ENCODE measurements around the gene FBN1.
A peak's percentile ranks its signal among the peaks of the same experiment; 100 is the strongest.

FBN1 gene

DNA sequence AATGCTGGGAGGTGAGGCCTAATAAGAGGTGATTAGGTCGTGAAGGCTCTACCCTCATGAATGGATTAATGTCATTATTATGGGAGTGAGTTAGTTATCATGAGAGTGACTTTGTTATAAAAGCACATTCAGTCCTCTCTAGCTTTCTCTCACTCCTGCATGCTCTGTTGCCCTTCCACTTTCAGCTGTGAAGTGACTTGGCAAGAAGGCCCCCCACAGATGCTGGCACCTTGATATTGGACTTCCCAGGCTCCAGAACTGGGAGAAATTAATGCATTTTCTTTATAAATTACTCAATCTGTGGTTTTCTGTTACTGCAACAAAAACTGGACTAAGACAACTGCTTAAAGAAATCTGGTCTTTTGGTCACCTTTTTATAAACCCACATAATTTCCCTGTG lies 144.3 kb downstream of the FBN1 start:
- no peak for DNase-seq

DNA sequence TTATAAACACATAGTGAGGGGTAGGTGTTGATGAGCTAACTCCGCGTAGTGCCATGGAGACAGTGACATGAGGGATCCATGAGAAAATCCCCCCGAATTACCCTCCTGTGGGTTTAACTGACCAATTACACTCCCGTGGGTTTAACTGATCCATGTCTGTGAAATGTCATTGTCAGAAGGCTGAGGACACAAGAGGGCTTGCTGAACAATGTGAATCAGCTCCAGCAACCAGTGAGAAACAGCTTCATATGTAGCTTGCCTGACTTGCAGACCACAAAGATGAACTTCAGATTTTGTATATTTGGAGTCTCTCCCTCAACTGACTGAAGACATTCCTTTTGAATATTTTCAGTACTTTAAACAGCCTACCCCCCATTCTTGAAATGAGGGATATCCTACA lies 144.9 kb downstream of the FBN1 start:
- no peak for DNase-seq

DNA sequence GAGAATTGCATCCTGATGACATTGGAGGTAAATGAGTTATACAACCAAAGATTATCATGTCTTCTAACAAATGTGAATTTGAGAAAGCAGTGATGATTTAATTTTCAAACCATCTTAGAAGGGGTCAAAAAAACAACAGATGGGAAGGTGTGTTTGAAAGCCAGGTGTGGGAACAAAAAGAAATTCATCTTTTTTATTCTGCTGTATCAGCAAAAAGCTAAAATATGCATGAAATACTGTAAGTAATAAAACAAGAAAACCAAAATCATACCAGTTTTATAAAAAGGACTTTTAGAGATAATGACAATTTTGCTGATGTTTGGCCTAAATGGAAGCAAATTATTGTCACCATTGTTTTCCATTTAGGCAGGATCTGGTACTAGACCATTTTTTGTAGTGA lies 145.5 kb downstream of the FBN1 start:
- DNase-seq = no peak

DNA sequence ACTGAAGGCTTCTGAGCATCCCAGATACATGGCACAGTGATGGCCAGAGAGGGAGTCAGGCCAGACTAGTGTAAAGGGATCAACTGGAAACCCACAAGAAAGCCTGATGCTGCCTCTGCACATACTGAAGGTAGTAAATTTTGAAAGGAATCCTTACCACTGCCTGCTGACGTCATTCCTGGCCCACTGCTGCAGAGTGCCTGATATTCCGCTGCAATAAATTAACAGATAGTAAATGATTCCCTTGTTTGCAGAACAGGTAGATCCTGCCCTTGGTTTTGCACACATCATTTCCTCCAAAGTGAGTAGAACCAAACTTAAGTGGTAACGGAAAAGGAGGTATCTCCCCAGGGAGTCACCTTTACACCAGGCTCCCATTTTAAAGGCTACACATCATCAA lies 146.7 kb downstream of the FBN1 start:
- no peak for DNase-seq

DNA sequence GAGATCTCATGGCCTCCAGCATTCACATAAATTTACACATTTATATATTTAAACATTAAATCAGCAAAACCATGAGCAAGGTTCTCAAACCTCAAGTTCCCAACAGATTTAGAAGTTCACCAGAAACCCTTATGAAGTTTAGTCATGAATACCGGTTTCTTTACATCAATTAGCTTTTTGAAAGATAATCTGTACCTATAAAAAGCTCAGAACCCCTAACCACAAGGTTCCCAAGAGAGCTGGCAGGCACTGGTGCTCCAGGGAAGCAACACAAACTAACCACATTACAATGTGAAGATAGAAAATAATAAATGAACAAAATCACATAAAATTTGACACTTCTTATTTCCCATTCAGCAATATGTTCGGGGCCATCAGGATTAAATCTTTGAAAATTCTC lies 150.9 kb downstream of the FBN1 start:
- no peak for DNase-seq

DNA sequence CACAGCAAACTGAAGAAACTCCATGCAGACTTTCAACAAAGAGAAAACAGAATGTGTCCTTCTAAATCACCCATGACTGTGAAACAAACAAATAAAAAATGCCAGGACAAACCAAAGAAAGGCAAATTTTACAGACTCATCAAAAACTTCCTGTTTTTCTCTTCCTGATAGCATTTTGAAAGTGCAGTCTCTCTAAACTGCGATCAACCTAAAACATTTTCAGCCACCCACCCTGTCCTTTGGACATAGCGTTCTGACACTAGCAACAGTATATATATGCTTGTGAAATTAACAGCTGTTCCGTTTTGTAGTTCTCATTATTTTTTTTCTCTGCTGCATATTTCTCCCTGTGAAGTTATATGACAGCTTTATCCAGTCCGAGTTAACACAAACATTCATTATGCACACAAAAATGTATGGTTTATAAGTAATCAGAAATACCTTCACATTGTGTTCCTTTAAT lies 151.7 kb downstream of the FBN1 start:
- DNase-seq = peak; percentile 58

DNA sequence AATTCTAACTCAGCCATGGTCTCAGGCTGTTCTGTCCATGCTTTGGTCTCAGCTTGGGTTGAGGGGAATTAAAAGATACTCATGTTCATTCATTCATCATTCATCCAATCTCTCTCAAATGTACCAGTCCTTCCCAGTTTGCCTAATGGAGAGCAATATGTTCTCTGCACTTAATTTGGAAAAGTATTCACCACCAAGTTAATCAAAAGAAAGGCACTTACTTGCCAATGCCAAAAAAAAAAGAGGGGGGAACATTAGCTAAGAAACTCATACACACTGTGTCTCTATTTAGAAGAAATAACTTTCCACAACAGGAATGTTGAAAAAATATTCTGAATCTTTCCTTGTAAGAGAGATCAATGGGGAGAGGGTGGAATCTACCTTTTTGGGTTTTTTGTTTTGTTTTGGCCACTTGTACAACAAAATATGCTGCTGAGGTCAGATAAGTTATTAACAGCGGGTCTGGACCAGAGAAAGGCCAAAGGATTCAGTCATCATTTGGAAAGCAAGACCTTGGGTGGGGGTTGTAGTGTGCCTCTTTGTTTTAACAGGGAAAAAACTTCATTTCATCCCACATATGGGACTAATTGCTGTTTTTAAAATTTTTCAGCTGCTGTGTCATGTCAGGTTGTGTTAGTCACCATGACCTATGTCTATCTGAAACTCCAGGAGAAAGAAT lies 152.3 kb downstream of the FBN1 start:
- peak; percentile 96 for DNase-seq

DNA sequence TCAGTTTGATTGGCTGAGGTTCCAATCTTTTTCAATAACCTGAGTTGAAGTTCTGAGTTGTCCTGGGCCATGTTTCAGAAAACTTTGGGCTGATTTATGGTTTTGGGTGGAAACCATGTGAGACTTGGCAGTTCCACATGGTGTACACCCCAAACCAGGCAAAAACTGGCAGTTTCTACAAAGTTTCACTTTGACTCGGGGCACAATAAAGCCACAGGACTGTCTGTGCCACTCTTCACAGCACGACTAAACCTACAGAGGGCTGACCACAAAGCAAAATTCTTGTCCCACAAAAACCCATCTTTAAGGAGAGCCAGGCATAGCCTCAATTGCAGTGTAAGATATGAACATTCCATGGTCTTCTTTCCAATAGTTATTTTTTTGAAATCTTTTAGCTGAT lies 159.3 kb downstream of the FBN1 start:
- DNase-seq = no peak

DNA sequence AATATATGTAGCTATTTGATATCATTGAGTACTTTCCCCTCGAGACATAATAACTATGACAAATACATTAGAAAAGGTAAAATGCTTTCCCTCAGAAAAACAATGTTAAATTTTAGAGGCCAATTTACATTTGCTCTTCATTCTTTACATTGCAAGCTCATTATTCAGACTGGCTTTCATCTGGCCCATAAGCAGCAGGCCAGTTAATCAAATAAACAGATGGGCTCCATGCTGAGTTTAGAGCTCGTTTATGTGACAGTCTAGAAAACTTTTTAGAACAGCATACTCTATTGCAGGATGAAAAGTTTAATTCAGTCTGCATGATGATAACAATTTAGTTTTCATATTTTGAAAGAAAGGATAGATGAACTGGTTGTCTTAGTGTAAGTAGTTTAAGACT lies 163.7 kb downstream of the FBN1 start:
- DNase-seq = peak; percentile 49

DNA sequence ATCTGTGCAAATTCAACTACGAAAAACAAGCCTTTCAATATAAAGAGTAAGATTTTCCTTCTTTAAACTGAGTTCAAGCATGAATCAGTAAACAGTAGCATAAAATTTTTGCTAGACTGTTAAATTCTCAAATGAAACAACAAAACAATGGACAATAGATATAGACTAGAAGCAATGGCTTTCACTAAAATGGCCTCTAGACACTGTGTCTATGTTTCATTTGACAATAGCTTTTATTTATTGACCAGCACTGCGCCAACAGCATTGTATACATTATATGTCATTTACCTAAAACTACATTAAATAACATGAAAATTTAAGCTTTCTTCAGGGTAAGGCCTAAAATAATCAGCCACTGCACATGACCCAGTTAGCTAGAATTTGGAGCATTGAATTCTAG lies 165.8 kb downstream of the FBN1 start:
- no peak for DNase-seq

DNA sequence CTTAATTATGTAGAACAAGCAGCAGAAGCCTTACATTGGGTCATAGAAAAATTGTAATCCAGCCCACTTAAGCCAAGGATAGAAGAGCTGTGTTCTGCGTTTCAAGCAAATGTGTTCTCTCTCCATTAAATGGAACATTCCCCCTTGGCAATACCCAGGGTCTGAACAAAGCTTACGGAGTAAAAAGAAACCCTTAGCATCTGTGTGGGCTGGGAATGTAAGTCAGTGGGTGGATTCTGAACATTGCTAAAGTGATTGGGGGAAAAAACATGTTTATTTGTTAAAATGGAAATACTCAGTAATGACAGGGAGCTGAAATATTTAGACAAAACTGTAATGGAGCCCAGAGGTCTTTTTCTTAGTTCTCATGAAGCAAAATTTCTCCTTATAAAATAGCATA lies 166.9 kb downstream of the FBN1 start:
- DNase-seq = no peak

DNA sequence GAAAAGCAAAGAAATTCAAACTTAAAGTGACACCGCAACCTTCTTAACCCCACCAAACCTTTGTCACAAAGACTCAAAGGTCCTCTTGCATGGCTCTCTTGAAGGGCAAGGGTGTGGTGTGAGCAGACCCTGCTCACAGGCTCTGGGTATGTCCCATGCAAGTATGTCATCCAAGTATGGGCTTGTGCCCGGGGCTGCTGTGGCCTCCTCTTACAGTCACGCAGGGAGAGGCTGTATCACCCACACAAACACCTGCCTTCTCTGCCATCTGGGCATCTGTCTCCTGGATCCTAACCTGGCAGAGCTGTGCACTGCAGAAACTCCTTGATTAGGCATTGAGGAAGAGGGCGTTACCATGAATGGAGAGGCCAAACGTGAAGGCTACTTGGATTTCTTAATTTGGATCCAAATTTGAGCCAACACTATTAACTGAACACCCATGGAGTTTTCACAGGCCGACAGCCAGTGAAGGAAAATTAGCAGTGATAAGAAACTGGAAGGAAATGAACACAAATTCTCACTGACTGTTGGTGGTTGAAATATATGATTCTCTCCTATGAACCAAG lies 167.6 kb downstream of the FBN1 start:
- no peak for DNase-seq

DNA sequence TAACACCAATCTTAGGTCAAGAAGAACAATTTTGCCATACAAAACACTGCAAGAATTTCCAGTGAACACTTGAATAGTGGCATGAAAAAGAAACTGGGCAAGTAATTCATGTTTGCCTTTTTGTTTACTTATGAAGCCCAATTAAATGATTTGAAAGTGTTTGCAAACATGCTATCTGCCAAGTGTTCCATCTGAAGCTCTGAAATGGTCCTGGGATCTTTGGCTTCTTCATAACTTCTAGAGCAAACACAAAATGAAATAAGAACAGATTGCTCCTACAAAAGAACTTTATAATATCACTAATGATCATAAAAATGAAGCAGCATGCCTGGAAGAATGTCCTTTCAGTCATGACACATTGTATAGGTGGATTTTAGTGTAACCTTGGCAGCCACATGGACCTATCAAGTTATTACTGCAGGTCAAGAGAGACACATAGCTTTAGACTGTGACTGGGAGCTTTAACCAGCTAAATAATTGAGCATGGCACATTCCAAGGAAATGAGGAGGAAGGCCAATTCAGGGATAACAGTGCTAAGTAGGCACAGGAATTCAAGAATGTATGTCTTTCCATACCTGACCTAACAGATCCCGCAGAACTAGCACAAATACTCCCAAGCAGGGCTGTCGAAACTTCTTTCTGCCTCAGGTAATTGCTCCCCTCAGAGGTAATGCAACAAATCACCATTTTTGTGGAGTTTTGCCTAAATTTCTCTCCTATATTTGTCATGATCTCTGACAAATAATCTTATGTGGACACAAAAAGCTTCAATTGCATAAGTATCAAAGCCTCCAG lies 169.7 kb downstream of the FBN1 start:
- no peak for DNase-seq

DNA sequence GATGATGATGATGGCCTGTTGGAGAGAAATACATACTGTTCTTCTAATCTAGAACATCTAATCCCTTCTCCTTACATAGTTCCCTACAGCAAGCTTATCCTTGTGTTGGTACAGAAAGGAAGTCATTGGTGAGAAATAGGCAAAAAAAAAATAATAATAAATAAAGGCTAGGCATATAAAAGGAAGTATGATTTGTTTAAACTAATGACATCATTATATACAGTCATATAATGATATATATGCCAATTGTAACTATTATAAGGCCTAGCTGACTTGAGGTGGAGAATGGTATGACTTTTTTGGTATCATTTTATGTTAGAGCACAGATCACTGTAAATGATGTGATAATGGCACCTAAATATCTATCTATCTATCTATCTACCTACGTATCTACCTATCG lies 171.8 kb downstream of the FBN1 start:
- no peak for DNase-seq

DNA sequence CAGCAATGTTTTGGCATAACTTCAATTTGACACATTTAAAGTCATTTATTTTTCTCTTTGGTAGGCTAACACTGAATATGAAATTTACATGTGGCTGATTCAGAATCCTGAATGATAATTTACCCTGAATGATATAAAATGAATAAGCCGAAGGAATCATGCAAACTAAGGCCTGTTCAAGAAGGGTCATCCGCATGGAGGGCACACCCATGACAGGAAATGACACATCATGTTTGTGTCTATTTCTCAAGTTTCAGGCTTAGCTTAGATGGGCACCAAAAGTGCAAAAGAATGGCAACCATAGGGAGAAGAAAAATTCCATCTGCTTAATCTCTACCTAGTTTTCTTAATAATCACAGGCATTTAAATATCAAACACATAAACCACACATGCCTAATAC lies 172.8 kb downstream of the FBN1 start:
- peak; percentile 81 for DNase-seq

DNA sequence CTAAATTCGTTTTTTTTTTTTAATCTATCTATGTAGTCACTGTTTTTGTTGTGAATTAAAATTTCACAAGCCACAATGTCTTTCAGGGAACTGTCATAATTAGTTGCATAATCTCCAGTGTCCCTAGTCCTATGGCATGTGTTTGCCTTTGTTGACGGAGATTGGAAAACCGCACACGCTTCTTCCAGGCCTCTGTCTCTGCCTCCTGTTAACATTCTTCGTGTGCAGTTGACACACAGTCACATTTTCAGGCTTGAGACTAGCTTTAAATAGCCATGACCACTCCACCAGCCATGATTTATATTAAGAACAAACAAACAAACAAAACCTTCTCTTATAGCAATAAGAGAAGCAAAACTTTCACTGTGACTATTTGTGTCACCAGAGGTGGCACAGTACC lies 174.4 kb downstream of the FBN1 start:
- no peak for DNase-seq

DNA sequence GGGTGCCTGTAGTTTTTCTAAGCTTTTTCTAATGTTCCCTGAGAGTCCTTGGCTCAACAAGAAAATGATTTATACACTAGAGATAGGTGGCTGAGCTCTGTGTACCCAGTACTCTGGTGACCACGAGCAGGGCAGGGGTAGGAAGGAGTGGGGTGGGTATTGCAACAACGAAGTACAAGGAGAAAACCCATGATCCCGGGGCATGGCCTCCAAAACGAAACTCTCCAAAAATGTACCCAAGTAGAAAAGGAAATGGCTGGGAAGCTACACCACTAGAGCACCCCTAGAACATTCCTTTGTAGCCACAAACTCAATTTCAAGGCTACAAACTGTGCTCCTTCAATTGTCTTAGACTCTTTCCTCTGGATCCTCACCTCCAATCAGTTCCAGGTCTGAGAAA lies 175.4 kb downstream of the FBN1 start:
- DNase-seq = no peak

DNA sequence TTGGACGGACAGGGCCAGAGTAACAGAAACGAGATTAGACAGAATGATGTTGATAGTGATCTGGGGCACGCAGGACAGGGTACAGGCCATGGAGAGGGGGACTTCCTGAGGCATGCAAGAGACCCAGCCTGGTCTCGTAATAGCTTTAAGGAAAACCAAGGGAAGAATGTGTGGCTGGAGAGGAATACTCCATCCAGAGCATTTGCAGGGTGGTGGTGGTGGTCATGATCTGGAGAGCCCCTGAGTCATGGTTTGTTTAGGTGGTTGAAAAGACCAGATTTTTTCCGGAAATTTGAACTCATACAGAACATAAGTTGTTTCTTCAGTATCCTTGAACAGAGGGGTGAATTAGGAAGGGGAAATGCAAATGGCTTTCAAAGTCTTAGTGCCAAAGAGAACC lies 175.8 kb downstream of the FBN1 start:
- no peak for DNase-seq

DNA sequence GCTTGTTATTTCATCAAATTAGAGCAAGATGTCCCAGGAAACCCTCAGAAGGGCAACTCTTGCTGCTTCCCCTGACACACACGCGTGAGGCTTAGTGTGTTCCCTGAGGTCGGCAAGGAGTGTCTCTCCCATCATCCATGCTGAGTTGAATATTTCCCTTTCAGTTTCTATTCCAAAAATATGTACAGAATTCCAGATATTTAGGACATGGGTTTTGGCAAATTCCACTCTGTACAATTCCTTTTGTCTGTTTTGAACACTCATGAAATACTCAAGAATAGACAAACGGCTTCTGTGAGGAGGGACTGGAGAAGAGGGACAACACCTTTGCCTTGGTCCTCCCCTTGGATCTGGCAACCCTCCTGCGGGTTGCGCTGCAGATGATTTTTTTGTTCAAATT lies 176.2 kb downstream of the FBN1 start:
- no peak for DNase-seq

DNA sequence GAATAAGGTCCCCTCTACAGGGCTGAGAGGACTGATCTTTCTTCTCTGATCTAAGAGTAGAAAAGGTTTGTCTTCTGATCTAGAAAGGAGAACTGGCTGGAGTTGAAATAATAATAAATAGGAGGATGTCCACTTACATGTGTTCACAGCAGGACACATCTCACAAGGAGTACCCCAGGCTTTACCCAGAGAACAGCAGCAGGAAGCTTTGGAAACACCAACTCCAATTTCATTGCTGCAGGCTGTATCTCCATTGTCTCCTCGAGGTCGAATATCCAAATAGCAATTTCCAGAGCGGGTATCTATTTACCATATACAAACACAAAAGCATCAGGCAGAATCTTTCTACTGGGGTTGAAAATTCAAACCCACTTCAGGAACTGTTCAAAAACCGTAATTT lies 177.7 kb downstream of the FBN1 start:
- no peak for DNase-seq

DNA sequence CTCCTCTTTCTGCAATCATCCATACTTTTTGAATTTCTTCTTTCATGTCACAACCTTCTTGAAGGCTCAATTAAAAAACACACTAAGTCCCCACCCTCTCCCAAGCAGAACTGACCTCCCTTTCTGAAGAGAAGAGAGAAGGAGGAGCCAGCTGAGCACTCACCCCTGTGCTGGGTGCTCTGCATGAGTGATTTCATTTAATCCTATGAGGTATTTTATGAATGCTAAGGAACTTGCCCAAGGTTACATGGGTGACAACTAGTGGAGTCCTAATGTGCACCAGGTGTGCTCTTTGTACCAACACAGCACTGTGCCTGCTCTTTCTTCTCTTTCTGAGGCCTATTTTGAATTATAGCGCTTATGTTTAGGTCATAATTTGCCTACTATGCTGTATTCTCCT lies 178.7 kb downstream of the FBN1 start:
- DNase-seq = no peak

DNA sequence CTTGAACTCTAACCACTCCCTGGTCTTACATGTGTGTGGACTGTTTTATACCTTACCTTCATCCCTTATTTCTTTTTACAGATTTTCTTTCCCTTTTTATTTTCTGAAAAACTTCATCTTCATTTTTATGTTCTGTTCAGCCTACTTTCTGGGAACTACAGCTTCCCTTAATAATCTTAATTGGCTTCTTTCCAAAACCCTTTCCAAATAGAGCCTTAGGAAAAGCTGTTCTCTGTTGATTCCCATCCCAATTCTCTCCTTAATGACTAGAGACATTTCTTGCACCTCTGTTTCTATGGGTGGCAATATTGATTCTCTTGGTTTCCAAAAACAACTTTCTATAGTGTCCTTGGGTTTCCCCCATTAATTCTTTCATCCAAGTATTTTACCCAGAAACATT lies 179.4 kb downstream of the FBN1 start:
- DNase-seq = no peak

DNA sequence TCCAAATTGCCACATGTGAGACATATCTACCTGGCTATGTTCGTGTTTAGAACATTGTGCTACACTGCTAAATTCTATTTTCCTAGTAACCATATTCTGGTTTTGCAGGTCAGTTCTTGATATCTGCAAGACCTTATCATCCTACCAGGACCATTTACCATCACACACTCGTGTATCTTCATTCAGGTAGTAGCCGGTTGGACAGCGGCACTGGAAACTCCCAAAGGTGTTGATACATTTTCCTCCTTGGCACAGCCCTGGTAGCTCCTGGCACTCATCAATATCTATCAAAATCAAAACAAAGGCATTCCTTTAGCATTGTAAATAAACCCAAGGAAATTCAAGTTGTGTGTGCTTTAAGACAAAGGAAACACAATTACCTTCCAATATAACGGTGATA lies 180.1 kb downstream of the FBN1 start:
- DNase-seq = no peak

DNA sequence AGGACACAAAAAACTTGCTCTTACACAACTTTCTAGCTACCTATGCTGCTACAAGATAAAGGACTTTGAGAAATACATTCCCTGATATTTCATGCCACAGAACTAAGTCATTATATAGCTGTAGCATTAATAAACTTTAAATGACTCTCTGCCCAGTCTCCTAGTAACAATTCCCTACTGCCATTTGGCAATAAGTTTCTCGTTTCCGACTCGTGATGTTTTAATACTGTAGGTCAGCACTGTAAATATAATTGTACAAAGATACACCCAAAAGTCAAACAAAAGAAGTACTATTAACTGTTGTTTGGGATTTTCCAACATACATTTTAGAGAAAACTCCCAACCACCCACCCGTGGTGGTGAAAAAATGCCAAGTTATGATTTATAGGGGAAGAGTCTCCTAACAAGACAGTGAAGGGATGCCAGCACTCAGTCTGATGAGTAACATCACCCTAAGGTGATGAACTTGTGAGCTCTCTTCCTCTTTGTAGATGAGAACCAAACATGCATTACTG lies 182.1 kb downstream of the FBN1 start:
- peak; percentile 24 for DNase-seq
